HCT116 (cell line): ENCODE measurements around the gene IZUMO4. TPM values are rescaled to one million over a fixed set of nuclear protein-coding genes. Genes with fewer than 3 reads are reported as not detected.

ENCODE experiments used
- ATAC-seq: fragments of 200-7000 bp; cut with Tn5 transposase; 2 replicates; pipeline ENCODE4 v1.9.1; 2020; ENCODE audit warnings: mild to moderate bottlenecking, moderate library complexity
- BruUV-seq: library from RNA; stranded (reverse); fragments of 400-500 nt; replicated peaks from 2 replicates; lab custom pipeline; 2021; lab: Mats Ljungman, UMichigan
- CTCF ChIA-PET: fragments of 300-600 bp; sonication (Branson Sonifier 250); formaldehyde crosslinking; loops from one replicate; lab custom pipeline; 2021; ENCODE audit warnings: antibody characterized with exemption; lab: Charles Lee
- POLR2A ChIA-PET: fragments of 300-600, 350-600 bp; sonication (Branson Sonifier 250); formaldehyde crosslinking; loops from one replicate; lab custom pipeline; 2021; ENCODE audit warnings: antibody characterized with exemption; lab: Charles Lee
- RAD21 ChIA-PET, 2 experiments: fragments of 300-600 bp; sonication (Branson Sonifier 250); formaldehyde crosslinking; loops; one replicate each; lab custom pipeline; 2023; ENCODE audit warnings: low total read pairs in 2 of 2; ENCODE audit not compliant: uncharacterized antibody in 2 of 2, unreplicated experiment in 2 of 2, low non-redundant PET in 1 of 2; lab: Charles Lee
- DNase-seq: peaks from one replicate; pipeline ENCODE4 v3.0.0-alpha.2; 2010; ENCODE audit warnings: low read depth, low spot score
- H2AFZ ChIP-seq: fragments of 200-600 bp; shearing (Covaris generic), sonication (generic); 2 replicates; pipeline ENCODE4 v1.6.1; 2017; ENCODE audit warnings: low read depth, mixed run types, mixed read lengths, antibody characterized with exemption, low read length; ENCODE audit not compliant: poor library complexity, severe bottlenecking
- H3K27ac ChIP-seq: 2 replicates; pipeline ENCODE4 v1.5.1; 2012; ENCODE audit warnings: low read depth, low read length
- H3K27me3 ChIP-seq: fragments of 200-600 bp; sonication (generic); 2 replicates; pipeline ENCODE4 v1.6.1; 2016; ENCODE audit warnings: mixed run types, low read length, mixed read lengths; ENCODE audit not compliant: insufficient read depth
- H3K36me3 ChIP-seq, 2 experiments: fragments of 200-500 bp in 1 of 2; fragments of 200-600 bp in 1 of 2; sonication (Bioruptor generic) in 1 of 2; sonication (generic) in 1 of 2; 2 replicates each; pipeline versions ENCODE4 v1.5.1 to v1.6.1; 2014 to 2016; ENCODE audit warnings: low read length in 2 of 2, inconsistent platforms in 1 of 2, mixed read lengths in 1 of 2, mixed run types in 1 of 2; ENCODE audit not compliant: insufficient read depth in 2 of 2, control insufficient read depth in 1 of 2
- H3K4me1 ChIP-seq, 2 experiments: fragments of 200-600 bp in 1 of 2; sonication (generic) in 1 of 2; 2 replicates each; pipeline versions ENCODE4 v1.5.1 to v1.6.1; 2012 to 2017; ENCODE audit warnings: low read length in 2 of 2, inconsistent platforms in 1 of 2, mild to moderate bottlenecking in 1 of 2, mixed read lengths in 1 of 2, mixed run types in 1 of 2, moderate library complexity in 1 of 2; ENCODE audit not compliant: insufficient read depth in 2 of 2, control insufficient read depth in 1 of 2
- H3K4me2 ChIP-seq: fragments of 200-600 bp; sonication (generic); 2 replicates; pipeline ENCODE4 v1.6.1; 2017; ENCODE audit warnings: mixed run types, low read length, mixed read lengths
- H3K4me3 ChIP-seq, 2 experiments: fragments of 200-600 bp in 1 of 2; sonication (generic) in 1 of 2; replicated peaks in 1 of 2; 2 replicates each; pipeline ENCODE4 v1.5.1; 2011 to 2016; ENCODE audit warnings: low read length in 2 of 2, control low read depth in 1 of 2, low read depth in 1 of 2, mild to moderate bottlenecking in 1 of 2, mixed read lengths in 1 of 2, mixed run types in 1 of 2
- H3K79me2 ChIP-seq: fragments of 200-600 bp; sonication (generic); 2 replicates; pipeline ENCODE4 v1.6.1; 2017; ENCODE audit warnings: mild to moderate bottlenecking, mixed run types, low read length, moderate library complexity, mixed read lengths; ENCODE audit not compliant: insufficient read depth
- H3K9ac ChIP-seq: fragments of 200-600 bp; sonication (generic); 2 replicates; pipeline ENCODE4 v1.6.1; 2016; ENCODE audit warnings: low read length, mixed read lengths
- H3K9me2 ChIP-seq: fragments of 200-600 bp; sonication (generic), shearing (Covaris generic); 2 replicates; pipeline ENCODE4 v1.6.1; 2017; ENCODE audit warnings: mixed run types, mild to moderate bottlenecking, moderate library complexity; ENCODE audit not compliant: insufficient read depth
- H3K9me3 ChIP-seq, 2 experiments: fragments of 200-500 bp in 1 of 2; fragments of 200-600 bp in 1 of 2; sonication (Bioruptor generic) in 1 of 2; sonication (generic) in 1 of 2; 2 replicates each; pipeline ENCODE4 v1.6.1; 2014 to 2017; ENCODE audit warnings: low read length in 2 of 2, mixed read lengths in 2 of 2, inconsistent platforms in 1 of 2, low read depth in 1 of 2, mild to moderate bottlenecking in 1 of 2, mixed run types in 1 of 2, moderate library complexity in 1 of 2; ENCODE audit not compliant: control insufficient read depth in 1 of 2, insufficient read depth in 1 of 2
- H4K20me1 ChIP-seq: fragments of 200-600 bp; sonication (generic), shearing (Covaris generic); 2 replicates; pipeline ENCODE4 v1.6.1; 2017; ENCODE audit warnings: mixed run types, mild to moderate bottlenecking, moderate library complexity; ENCODE audit not compliant: insufficient read depth
- ATF3 ChIP-seq: IDR thresholded peaks from 2 replicates; pipeline ENCODE4 v1.6.1; 2012
- EGR1 ChIP-seq: IDR thresholded peaks from 2 replicates; pipeline ENCODE4 v1.6.1; 2012; ENCODE audit warnings: low read depth
- ELF1 ChIP-seq: IDR thresholded peaks from 2 replicates; pipeline ENCODE4 v1.6.1; 2012; ENCODE audit warnings: low read depth, borderline replicate concordance
- RAD21 ChIP-seq: IDR thresholded peaks from 2 replicates; pipeline ENCODE4 v1.6.1; 2012; ENCODE audit warnings: low read depth, mild to moderate bottlenecking
- REST ChIP-seq: IDR thresholded peaks from 2 replicates; pipeline ENCODE4 v1.6.1; 2012; ENCODE audit warnings: low read depth
- SIN3A ChIP-seq: IDR thresholded peaks from 2 replicates; pipeline ENCODE4 v1.6.1; 2012; ENCODE audit warnings: low read depth
- ZFX ChIP-seq: fragments of 450-650 bp; IDR thresholded peaks from 2 replicates; pipeline ENCODE4 v1.6.1; 2017
- intact Hi-C: fragments of 100-400 bp; cut with micrococcal nuclease; formaldehyde crosslinking; loops from 2 replicates; pipeline ENCODE4 v1.10.0; 2022
- total RNA-seq: library from RNA; stranded (reverse); gene quantifications from one replicate; pipeline ENCODE4 v1.2.1, GENCODE V29; 2021; ENCODE audit not compliant: unreplicated experiment
- TF ChIP-seq, protein P1 (sequence below): IDR thresholded peaks from 2 replicates; pipeline ENCODE4 v1.6.1; 2011; ENCODE audit warnings: mild to moderate bottlenecking, low read length, moderate library complexity; ENCODE audit not compliant: insufficient replicate concordance; ENCODE audit errors: extremely low read depth

IZUMO4 gene
- total RNA-seq, 1 experiment from 2014 or later, result 6.1 TPM

DNA sequence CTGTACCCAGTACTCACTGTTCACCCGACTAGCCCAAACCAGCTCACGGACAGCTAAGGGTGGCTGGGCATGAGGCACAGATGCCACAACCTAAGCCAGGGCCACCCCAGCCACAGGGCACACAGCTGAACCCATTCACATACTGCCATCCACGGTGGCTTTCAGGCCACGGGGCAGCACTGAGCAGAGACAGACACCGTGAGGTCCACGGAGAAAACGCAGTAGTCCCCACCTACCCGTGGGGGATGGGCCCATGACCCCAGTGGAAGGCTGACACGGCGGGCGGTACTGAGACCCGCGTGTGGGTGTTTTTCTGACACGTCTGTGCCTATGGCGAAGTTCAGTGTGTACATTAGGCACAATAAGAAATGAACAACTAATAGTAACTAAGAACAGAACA lies 25.5 kb downstream of the IZUMO4 start:
- no peaks in the 10 kb centered on the region for H4K20me1 ChIP-seq
- H3K27ac ChIP-seq, result no peak overlapping the region
- H3K9me3 ChIP-seq, result no peaks in the 10 kb centered on the region
- ChIA-PET RAD21 (no interaction called here), POLR2A (no interaction called here), CTCF (no interaction called here)
- H3K4me3 ChIP-seq, result no peak overlapping the region
- no peak overlapping the region for H3K4me2 ChIP-seq
- TF ChIP-seq RAD21 (no peak), ELF1 (no peak), ZFX (no peak), ATF3 (no peak), EGR1 (no peak), REST (no peak), SIN3A (no peak)
- TF ChIP-seq, protein P1, sequence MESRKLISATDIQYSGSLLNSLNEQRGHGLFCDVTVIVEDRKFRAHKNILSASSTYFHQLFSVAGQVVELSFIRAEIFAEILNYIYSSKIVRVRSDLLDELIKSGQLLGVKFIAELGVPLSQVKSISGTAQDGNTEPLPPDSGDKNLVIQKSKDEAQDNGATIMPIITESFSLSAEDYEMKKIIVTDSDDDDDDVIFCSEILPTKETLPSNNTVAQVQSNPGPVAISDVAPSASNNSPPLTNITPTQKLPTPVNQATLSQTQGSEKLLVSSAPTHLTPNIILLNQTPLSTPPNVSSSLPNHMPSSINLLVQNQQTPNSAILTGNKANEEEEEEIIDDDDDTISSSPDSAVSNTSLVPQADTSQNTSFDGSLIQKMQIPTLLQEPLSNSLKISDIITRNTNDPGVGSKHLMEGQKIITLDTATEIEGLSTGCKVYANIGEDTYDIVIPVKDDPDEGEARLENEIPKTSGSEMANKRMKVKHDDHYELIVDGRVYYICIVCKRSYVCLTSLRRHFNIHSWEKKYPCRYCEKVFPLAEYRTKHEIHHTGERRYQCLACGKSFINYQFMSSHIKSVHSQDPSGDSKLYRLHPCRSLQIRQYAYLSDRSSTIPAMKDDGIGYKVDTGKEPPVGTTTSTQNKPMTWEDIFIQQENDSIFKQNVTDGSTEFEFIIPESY, result no peak
- H3K9ac ChIP-seq, result no peak overlapping the region
- no peaks in the 10 kb centered on the region for H3K4me1 ChIP-seq
- ATAC-seq (no peak), DNase-seq (no peak)
- intact Hi-C loops, result no loop called here
- no TSS peak for BruUV-seq
- H2AFZ ChIP-seq, result no peak overlapping the region
- H3K9me2 ChIP-seq, result no peaks in the 10 kb centered on the region
- H3K79me2 ChIP-seq, result peaks cover 4% of the 10 kb centered on the region; the same call in 1 of the 2 replicates
- H3K27me3 ChIP-seq, result no peaks in the 10 kb centered on the region
- H3K36me3 ChIP-seq, result peaks cover 33 to 56% of the 10 kb centered on the region in 2 experiments; a peak in 3 of 4 replicates
